Hippocampal formation (tissue), 2 donors: ENCODE data around the gene EPHA5.

Experiments
- DNase-seq, 2 donors: peaks; one replicate each; lab custom pipeline; 2025; lab: John Stamatoyannopoulos, UW

EPHA5 gene

DNA sequence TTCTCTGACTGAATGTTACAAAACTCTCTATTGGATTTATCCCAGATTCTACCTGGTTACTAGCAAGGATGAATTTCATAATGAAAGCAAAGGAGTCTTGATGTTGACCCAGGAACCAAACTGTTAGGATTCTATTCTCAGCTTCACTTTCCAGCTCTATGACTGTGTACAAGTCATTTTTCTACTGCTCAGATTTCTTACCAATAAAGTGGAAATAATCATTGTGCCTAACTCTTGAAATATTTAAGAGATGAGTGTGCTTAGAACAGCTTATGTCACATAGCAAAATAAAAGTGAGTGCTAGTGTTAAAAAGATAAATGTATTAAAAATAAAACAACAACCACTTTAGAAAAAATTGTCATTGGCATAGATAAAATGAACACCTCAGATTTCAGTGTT lies 45.6 kb downstream of the EPHA5 start:
- no peak for DNase-seq

- DNase-seq = no peak
Observed at GRCh38 chr4:65623506-65623905, 46.8 kb downstream of the EPHA5 start.

GRCh38 chr4:65617416-65617815 lies 52.9 kb downstream of the EPHA5 start:
- no peak for DNase-seq

DNA sequence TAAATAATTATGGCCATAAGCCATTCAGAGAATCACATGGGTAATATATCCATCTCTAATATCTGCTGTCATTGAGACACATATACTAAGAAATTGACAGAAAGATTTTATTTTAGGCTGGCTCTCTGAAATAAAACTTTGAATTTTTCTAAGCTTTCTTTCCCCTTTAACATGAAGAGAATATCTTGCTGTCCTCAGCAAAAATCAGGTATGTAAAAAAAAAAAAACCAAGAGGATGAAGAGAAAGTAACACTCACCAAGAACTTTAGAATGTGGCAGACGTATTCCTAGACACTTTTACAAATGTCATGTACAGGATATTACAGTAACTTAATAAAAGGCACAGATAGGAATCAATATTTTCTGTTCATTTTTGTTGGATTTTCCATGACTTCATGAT lies 65.8 kb downstream of the EPHA5 start:
- no peak for DNase-seq

GRCh38 chr4:65600656-65601055 lies 69.6 kb downstream of the EPHA5 start:
- no peak for DNase-seq

DNA sequence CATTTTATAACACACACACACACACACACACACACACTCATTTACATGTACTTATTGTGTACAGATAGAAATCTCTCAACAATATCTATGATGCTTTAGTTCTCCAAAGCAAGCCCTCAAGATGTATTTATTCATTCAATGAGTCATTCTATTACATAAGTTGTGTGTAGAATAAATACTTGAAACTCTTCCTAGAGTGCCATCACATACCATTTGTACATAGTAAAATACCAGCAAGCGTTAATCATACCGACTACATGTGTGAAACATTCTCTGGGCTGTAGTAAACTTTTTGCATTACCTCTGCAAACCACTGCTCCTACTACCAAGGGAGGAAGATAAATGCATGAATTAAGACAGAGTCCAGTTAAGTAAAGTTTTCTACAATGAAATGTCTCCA lies 70.9 kb downstream of the EPHA5 start:
- no peak for DNase-seq

DNA sequence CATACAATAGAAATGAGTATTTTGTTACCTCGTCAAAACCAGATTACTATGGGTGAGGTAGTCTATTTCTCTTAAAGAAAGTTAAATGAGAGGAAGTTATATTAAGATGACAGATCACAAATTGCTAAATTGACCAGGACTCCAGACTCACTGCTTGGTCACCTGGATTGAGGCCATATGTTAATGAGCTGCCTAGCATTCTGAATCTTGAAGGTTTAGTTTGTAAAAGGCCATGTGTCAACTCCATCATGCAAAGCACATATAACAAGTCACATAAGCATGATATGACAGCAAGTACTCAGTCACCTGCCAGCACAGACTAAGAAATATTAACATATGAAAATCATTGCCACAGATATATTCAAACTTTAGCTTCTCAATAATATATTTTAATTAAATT lies 72.6 kb downstream of the EPHA5 start:
- DNase-seq = no peak

GRCh38 chr4:65592089-65592488 lies 78.2 kb downstream of the EPHA5 start:
- no peak for DNase-seq

- no peak for DNase-seq
Observed at GRCh38 chr4:65589921-65590320, 80.4 kb downstream of the EPHA5 start.

DNA sequence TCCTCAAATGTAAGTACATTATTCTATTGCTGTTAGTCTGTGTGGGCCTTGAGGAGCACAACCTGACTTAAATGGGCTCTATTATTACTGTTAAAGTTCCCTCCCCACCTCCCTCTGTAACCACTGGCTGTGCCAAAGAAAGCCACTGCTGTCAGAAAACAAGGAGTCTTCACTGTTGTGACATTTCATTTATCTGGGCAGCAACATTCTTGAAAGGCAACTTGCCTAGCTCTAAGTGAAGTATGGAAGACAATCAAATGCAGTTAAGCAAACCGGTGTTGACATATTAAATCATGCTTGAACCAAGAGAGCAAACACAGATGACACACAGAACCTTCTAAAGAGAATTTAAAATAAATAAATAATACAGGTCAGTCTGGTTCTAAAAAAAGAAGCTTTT lies 81.0 kb downstream of the EPHA5 start:
- DNase-seq = no peak

DNA sequence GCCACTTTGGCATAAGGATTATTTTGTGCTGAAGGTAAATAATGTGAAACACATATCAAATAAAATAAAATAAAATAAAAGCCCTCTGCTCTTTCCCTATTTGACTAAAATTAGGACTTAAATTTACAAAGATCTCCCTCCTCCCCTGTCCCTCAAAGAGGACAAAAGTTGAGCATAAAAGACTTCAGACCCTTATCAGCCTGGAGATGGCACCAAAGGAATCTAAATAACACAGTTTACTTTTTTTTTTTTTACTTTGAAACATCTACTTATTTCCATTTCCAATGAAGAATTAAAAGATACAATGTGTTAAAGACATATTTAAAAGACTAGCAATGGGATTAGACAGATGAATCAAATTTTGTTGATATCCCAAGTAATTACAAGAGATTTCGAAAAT lies 89.7 kb downstream of the EPHA5 start:
- DNase-seq = no peak

DNA sequence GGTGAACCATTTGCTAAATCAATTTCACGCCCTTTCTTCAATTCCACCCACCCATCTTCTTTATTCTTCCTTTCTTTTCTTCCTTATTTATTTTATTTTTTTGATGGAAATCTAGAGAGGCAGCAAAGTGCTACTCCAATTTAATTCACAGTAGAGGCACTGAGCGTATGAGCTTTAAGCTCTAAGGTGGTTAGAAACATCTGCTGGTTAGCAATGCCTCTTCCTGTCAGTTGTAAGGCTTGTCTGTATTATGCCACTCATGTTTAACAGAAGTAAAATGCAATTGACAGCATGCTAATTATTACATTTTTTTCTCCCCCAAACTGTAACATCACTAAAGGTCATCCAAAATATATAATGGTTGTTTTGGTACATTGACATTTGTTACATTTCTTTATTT lies 103.8 kb downstream of the EPHA5 start:
- no peak for DNase-seq

DNA sequence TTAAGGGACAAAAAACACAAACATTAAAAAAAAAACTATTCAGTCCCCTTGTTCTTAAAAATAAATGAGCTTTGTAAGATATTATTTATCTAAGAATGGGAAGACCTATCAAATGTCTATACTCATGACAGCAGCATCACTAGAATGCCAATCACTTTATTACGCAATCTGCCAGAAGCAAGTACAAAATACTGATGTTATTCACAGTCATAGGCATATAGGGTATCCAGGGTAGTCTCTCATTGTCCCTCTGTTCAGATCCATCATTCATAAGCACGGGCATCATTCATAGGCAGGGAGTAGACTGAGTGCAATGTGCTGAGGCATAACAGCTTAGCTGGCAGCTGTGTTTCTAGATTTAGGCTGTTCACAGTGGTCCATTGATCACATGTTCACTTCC lies 109.1 kb downstream of the EPHA5 start:
- DNase-seq = no peak

DNA sequence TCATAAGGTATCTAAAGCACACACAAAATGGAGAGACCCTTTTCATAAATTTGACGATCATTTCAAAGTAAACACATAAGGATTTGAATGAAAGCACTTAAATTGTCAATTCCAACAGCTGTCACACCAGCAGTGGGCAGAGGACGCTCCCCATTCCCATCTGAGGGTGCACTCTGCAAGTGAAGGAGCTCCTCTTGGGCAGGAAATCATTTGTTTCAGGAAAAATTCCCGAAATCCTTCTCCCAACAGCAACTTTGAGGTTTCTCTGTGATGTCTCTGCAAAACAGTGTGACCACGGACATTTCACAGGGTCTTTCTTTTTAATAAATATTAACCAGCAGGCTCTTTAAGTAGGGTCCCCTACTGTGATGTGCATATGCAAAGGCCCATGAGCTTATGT lies 111.0 kb downstream of the EPHA5 start:
- DNase-seq = no peak

DNA sequence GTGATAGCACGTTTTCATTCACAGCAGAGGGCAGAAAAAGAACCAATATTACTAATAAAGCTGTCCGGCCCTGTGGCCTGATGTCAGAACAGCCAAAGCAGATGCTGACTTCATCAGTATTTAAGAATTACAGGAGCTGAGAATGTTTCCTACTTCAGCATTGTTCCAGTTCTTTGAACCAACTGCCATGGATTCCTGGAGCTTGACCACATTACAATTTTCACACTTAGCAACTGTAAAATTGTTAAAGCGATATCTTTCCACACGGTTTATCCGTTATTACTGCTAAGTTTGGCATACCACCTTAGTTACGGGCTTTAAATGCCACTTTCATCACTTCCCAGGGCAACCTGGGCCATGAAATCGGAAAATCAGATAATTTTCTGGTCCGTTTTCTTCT lies 118.2 kb downstream of the EPHA5 start:
- no peak for DNase-seq

GRCh38 chr4:65550500-65550899 lies 119.8 kb downstream of the EPHA5 start:
- DNase-seq = no peak

GRCh38 chr4:65546882-65547416 lies 123.3 kb downstream of the EPHA5 start:
- DNase-seq = no peak

- no peak for DNase-seq
Observed at GRCh38 chr4:65538571-65538970, 131.7 kb downstream of the EPHA5 start.

- no peak for DNase-seq
Observed at GRCh38 chr4:65535113-65535512, 135.2 kb downstream of the EPHA5 start.

DNA sequence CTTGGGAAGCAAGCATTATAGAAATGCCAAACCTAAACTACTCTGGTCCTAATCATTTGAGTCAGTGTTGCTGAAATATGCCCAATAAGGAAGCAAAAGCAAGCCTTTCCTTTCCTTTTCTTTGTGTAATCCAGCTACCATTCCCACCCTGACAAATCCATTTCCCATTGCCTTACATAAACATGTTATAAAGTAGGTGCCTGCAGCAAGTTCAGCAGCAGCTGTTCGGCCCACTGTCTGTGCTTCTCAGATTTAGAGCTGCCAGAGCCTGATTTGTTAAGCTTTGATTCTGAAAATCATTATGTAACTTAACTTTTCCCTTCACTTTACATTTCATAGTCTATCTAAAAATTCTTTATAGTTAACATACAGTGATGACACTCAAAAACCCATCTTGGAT lies 148.6 kb downstream of the EPHA5 start:
- DNase-seq = no peak

DNA sequence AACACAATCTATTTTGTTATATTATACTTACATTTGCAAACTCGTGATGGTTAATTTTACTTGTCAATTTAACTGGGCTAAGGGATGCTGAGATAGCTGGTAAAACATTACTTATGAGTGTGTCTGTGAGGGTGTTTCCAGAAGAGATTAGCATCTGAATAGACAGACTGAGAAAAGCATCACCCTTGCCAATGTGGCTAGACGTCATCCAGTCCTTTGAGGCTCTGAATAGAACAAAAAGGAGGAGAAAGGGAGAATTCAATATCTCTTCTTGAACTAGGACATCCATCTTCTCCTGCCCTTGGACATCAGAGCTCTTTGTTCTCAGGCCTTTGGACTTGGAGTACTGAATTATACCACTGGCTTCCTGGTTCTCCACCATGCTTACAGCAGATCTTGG lies 154.6 kb downstream of the EPHA5 start:
- DNase-seq = no peak

GRCh38 chr4:65510976-65511375 lies 159.3 kb downstream of the EPHA5 start:
- DNase-seq = no peak

GRCh38 chr4:65508168-65508567 lies 162.1 kb downstream of the EPHA5 start:
- no peak for DNase-seq

DNA sequence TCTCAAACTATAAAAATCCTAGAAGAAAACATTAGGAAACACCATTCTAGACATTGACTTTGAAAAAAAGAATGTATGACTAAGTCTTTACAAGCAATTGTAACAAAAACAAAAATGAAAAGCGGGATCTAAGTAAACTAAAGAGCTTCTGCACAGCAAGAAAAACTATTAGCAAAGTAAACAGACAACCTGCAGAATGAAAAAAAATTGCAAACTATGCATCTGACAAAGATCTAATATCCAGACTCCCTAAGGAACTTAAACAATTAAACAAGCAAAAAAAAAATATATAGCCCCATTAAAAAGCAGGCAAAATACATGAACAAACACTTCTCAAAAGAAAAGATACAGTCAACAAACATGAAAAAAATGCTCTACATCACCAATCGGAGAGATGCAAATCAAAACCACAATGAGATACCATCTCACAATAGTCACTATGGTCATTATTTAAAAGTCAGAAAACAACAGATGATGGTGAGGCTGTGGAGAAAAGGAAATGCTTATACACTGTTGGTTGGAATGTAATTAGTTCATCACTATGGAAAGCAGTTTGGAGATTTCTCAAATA lies 168.1 kb downstream of the EPHA5 start:
- DNase-seq = no peak

DNA sequence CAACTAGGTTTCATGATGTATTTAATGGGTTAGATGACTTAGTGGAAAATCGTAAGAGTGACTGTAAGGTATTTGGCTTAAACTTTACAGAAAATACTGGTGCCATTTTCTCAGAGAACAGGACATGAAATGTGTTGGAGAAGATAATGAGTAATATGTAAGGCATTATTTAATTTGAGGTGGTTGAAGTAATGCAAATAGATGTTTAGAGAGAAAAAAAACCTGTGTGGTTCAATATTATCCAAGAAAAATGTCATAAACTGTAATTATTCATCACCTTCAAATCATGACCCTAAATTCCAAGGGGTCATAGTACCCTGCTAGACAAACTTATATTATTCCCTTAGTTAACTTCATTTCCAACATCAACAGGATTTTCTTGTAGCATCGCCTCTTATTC lies 171.7 kb downstream of the EPHA5 start:
- no peak for DNase-seq
